Myocyte (in vitro differentiated cells): ENCODE data around the gene MUC5AC. TPM values are rescaled to one million over a fixed set of nuclear protein-coding genes. Genes with fewer than 3 reads are reported as not detected.
"Not testable (repeated sequence)": the region's sequence is repeated elsewhere in the genome, so short reads cannot be mapped to it uniquely, and the experiment has no call there.

Experiments
- DNase-seq: peaks from one replicate; pipeline ENCODE4 v3.0.0-alpha.2; 2012; ENCODE audit warnings: low read depth
- total RNA-seq: library from RNA; depleted of rRNA; stranded (reverse); fragments of >200 nt; gene quantifications from 2 replicates; pipeline ENCODE4 v1.2.3, GENCODE V29; 2014

Gene MUC5AC
- total RNA-seq, 1 donor from 2014 or later: not detected

DNA sequence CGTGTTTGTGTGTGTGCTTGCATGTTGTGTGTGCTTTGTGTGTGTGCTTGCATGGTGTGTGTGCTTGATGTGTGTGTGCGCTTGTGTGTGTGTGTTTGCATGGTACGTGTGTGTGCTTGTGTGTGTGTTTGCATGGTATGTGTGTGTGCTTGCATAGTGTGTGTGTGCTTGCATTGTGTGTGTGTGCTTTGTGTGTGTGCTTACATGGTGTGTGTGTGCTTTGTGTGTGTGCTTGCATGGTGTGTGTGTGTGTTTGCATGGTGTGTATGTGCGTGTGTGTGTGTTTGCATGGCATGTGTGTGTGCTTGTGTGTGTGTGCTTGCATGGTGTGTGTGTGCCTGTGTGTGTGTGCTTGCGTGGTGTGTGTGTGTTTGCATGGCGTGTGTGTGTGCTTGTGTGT lies 10.0 kb upstream of the MUC5AC start:
- DNase-seq: no peak

DNA sequence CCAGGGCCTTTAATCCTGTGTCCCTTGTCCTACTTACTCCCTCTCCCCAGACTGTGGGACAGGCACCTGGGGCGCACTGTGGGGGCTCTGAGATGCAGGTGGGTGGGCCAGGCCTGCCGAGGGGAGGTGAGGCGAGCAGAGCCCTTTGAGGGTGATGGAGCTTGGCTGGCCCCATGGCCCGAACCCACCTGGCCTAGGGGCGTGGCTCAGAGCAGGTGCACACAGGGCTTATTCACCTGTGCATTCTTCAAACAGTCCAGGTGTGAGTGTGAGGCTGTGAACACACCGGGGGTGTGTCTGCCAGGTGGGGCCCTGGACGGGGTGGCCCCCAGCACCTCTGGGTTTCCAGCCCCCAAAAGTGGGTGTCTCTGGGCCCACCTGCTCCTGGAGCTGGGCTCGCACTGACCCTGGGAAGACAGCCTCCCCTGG lies 9.0 kb upstream of the MUC5AC start:
- DNase-seq: no peak

DNA sequence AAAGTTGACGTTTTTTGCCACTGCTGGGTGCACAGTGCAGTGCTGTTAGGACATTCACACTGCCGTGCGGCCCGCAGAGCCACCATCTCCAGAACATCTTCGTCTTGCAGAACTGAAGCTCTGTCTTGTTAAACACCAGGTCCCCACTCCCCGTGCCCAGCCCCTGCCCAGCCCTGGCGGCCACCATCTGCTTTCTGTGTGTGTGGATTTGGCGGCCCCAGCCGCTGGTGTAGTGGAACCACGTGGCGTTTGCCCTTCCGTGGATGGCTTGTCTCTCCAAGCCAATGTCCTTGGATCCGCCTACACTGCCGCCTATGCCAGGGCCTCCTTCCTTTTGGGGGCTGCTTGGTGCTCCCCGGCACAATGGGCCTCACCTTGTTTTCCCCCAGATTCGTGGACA lies 8.2 kb upstream of the MUC5AC start:
- no peak for DNase-seq

DNA sequence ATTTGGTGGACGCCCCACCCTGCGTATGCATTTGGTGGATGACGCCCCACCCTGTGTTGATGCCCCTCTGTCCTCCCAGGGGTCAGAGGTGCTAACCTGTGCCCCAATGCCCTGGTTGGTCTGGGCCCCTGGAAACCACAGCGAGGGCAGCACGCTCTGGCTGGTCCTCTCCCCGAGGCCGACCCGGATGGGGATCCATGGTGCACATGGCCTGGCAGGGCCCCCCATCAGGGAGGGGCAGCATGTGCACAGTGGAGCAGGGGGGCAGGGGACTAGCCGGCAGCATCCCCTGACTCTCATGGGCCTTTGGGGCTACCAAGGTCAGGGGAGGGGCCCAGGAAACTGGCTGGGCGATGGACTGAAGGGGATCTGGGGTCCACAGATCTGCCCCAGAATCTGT lies 7.6 kb upstream of the MUC5AC start:
- no peak for DNase-seq

DNA sequence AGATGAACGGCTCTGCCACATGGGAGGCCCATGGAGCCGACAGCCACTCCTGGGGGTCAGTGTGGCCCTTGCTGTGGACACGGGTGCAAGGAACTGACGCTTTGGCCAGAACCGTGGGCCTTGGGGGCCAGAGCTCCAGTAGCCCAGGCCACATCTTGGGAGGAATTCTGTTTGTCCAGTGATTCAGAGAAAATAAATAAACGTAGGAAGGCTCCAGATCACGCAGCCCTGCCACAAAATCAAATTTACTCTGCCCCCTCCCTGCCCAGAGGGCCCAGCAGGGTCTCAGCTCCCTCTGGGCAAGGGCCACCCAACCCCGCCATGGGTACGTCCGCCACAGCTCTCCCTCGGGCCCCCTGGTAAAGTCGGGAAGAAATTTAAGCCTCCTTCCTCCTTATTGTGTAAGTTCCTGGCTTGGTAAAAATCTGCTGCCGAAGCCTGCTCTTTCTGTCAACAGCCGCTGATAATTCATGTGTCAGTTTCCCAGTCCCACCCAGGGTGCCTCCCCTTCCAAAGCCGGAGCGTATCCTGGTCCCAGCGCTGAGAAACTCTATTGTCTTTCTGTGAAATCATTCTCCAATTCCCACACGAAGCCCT lies 6.9 kb upstream of the MUC5AC start:
- no peak for DNase-seq

DNA sequence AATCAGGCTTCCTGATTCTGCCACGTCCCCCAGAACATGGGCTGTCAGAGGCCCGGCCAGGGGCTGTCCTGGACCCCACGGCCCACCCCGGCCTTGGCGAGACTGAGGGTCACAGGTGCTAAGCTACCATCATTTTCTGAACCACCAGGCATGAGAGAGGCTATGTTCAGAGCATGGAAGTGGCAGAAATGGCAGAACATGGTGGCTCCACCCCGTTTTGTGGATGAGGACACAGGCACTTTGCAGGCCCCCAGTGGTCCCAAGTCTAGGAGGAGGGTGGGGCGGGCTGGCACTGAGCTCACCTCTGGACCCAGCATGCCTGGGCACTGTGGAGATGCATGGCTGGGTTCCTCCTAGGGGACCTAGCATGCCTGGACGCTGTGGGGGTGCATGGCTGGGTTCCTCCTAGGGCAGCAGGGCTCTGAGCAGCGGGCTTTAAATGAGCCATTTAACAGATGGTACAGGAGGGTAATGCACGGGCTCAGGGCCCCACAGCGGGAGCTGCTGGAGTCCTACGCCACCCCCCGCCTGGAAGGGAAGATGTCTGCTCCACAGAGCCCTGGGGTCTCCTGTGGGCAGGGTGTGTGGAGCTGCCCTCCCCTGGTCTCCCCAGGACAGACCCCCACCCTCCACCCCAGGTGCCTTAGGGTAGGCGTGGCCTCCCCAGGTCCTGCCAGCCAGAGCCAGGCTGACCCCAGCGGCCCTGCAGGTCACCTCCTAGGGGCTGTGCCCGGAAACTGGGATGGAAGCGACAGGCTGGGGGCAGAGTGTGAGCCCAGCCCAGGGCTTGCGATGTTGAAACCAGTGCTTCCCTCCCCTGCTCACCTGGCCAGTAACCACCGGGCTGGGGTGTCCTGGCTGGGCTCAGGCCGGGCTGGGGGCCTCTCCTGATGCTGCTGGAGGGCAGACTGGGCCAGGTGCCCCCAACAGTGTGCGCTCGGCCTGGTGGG lies 6.1 kb upstream of the MUC5AC start:
- no peak for DNase-seq

DNA sequence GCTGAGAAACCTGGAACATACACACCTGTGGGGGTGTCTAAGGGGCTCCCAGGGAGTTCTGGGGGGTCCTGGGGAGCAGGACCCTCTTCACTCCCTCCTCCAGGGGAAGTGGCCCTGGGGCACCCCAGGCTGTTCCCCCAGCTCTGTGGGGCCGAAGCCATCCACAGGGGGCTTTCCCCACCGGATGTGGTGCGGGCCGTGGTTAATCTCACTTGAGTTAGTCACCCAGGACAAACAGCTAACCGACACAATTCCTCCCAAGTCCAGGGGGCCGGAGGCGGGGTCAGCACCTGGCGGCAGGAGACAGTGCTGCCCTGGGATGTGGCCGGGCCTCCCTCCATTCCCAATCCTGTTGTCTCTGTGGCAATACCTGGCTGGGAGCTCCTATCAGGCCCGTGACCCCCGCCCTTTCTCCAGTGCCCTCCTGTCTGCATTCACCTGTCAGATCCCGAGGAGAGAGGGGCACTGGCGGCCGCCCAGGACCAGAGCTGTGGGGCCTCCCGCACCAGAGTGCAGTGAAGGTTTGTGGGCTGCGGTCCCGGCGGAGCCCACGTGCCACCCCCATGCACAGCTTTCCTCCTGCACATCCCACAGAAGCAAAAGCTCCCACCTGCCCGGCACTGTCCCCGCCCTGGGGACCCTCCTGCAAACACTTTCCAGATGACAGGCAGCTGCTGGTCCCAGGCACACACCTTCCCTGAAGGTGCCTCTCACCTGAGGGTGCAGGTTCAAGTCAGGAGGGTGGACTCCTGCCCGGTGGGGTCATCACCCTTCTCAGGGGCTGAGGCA lies 5.2 kb upstream of the MUC5AC start:
- no peak for DNase-seq

DNA sequence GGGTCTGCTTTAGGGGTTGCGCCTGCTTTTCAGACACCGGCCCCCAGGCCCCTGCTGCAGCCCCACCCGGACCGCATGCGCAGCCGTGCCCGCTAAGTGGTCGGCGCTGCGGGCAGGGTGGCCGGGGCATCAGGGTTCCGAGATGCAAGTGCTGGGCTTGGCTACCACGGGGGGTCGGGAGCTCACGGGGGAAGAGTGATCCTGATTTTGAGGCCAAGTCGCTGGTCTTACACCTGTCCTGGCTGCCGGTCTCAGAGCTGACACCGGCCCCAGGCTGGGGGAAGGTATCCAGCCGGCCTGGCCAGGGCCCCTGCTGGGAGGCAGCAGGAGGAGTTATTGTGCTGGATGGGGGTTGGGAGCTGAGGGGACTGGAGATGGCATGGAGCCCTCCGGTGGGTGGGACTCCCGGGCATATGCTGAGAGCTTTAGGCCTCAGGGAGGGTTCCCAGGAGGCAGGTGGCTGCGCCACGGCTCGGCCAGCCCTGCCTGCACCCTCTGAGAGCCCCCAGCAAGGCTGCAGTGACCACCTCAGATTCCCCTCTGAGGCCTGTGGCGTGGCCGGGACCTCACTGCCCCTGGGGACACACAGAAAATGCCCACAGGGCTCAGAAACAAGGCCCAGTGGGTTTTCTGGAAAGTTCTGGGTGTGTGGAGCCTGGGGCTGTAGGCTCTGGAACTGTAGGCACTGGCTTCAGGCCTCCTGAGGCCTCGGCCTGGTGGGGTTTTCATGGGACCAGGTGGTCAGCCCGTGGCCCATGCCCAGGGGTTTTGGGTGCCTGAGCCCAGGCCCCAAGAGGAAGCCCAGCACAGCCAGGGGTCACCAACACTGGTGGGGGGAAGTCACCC lies 4.4 kb upstream of the MUC5AC start:
- DNase-seq: peak; percentile 30

DNA sequence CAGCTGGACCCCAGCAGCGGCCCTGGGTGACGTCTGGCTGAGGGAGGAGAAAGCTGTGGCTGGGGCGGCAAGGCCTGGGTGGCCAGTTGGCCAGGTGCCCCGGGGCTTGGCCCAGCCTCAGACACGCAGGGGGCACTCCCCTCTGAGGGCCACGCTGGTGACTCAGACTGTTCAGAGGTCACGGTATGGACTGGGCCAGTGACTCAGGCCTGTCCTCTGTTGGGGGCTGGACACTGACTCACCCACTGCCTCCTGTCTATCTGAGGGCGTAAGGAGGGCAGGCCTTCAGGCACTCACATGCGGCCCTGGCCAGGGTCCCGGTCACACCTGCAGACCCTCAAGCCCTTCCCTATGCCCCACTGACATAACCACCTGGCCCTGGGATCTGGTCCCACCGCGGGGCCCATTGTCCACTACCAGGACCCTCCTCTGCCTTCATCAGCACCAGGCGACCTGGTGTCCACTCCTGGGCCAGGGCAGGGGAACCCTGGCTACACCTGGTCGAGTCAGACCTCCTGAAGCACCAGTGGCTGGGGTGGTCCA lies 3.7 kb upstream of the MUC5AC start:
- DNase-seq: peak; percentile 97

DNA sequence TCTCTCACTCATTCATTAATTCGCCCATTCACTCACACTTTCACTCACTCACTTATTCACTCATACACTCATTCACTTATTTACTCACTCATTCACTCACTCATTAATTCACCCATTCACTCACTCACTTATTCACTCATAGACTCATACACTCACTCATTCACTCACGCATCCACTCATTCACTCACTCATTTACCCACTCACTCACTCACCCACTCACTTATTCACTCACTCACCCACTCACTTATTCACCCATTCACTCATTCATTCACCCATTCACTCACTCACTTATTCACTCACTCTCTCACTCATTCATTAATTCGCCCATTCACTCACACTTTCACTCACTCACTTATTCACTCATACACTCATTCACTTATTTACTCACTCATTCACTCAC lies 3.1 kb upstream of the MUC5AC start:
- not testable (repeated sequence) for DNase-seq

DNA sequence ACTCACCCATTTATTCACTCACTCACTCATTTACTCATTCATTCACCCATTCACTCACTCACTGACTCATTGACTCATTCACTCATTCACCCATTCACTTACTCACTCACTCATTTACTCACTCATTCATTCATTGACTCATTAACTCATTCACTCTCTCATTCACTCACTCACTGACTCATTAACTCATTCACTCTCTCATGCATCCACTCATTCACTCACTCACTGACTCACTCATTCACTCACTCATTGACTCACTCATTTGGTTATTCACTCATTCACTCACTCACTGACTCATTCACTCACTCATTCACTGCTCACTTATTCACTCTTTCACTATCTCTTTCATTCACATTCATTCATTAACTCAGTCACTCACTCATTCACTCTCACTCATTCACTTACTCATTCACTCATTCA lies 2.5 kb upstream of the MUC5AC start:
- no peak for DNase-seq

DNA sequence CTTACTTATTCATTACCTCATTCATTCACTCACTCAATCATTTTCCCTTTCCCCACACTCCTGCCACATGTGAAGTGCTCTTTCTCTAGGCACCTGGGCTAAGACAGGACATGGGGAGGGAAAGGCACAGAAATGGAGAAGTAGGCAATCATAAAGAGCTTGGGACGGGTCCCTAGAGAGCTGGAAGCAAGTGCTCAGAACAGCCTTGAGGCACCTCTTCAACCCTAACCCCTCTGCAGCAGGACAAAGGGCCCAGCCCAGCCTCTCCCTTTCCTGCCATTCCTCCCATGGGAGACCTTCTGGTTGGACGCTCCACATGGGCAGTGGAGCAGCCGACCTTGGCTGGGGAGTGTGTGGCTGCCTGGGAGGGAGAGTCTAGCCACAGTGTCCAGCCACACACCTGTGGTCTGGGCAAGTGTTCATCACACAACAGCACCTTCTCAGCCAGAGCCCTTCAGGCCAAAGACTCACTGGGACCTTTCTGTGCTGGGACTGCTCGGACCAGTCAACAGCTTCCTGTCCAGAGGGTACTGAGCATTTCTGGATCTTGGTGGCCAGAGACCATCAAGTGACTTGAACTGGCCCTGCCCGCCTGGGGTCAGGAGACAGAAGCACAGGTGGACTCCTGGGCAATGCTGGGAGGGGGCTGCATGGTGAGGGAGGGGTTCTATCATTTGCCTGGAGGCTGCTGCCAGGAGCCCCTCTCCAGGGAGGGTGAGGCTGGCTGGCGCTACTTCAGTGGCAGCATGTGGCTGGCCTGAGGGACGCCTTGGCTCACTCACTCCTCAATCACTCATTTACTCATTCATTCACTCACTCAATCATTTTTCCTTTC lies 1.0 kb upstream of the MUC5AC start:
- peak; percentile 54 for DNase-seq

DNA sequence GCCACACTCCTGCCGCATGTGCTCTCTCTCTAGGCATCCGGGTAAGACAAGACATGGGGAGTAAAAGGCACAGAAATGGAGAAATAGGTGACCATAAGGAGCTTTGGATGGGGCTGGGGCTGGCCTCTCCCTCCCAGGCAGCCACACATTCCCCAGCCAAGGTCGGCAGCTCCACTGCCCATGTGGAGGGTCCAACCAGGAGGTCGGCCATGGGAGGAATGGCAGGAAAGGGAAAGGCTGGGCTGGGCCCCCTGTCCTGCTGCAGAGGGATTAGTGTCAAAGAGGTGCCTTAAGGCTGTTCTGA lies 460 bp upstream of the MUC5AC start:
- no peak for DNase-seq

DNA sequence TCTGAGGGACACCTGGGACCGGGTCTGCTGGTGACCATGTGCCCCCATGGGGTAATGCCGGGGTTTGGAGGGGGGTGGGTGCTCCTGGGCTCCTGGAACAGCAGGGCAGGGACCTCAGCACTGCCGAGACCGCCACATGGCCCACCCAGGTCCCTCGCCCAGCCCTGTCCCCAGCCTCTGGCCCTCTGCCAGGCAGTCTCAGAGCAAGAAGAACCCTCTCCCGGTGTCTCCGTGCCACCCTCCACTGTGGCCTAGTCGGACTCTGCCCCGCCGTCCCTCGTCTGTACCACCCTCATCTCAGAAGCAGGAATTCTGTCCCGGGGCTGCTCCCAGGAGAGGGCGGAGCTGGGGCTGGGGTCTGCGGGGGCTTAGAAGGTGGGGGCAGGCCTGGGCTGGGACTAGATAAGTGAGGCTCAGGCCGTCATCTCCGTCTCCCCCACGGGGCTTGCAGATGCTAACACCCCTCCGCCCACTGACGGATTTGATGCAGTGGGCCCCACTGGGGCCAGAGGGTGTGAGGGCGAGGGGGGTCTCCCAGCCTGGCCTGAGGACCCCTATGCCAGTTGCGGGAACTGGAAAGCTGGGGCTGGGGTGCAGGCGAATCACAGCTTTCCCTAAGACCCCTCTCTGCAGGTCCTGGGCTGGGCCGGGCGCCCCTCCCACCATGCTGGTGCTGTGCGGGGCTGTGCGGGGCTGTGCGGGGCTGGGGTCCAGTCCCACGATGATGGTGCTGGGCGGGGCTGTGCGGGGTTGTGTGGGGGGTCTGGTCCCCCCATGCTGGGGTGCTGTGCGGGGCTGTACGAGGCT lies 1.1 kb downstream of the MUC5AC start:
- DNase-seq: no peak

DNA sequence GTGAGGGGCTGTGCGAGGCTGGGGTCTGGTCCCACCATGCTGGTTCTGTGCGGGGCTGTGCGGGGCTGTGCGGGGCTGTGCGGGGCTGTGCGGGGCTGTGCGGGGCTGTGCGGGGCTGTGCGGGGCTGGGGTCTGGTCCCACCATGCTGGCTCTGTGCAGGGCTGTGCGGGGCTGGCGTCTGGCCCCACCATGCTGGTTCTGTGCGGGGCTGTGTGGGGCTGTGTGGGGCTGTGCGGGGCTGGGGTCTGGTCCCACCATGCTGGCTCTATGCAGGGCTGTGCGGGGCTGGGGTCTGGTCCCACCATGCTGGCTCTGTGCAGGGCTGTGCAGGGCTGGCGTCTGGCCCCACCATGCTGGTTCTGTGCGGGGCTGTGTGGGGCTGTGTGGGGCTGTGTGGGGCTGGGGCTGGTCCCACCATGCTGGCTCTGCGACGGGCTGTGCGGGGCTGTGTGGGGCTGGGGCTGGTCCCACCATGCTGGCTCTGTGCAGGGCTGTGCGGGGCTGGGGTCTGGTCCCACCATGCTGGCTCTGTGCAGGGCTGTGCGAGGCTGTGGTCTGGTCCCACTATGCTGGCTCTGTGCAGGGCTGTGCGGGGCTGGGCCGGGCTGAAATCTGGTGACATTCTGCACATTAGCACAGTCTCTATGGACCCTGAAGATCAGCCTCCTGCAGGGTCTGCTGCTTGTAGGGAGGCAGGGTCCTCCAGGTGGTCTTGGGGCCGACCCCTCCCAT lies 1.9 kb downstream of the MUC5AC start:
- DNase-seq: not testable (repeated sequence)

DNA sequence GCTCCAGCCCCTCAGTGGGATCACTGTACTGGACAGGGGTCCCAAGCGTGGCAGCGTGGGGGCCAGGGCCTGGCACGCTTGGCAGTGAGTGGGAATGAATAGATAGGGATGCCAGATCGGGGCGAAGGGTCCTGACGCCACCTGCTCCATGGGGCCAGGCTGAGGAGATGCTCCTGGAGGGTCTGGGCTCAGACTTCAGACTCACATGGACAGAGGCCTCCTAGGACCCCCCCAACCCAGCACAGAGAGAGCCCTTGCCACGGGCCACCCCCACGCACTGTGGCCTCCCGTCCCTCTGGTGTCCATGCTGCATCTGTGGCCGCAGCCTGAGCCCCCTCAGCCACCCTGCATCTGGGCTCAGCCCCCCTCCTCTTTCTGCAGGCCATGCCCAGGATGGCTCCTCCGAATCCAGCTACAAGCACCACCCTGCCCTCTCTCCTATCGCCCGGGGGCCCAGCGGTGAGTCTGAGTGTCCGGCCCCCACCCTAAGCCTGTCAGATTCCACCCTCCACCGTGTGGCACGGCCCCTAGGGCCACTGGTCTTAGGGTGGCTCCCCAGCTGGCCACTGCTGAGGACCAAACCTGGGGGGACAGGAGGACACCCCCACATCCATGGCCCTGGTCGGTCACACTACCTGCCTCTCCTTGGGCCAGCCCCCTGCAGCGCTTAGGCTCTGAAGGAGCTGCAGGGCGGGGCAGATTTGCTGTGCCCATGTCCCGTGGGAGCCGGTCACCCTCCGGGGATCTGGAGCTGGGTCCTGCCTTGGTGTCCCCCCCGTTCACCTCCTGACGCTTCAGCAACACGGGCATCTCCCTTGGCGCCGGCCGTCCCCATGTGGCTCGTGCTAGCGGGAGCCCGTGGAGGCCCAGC lies 2.7 kb downstream of the MUC5AC start:
- no peak for DNase-seq

DNA sequence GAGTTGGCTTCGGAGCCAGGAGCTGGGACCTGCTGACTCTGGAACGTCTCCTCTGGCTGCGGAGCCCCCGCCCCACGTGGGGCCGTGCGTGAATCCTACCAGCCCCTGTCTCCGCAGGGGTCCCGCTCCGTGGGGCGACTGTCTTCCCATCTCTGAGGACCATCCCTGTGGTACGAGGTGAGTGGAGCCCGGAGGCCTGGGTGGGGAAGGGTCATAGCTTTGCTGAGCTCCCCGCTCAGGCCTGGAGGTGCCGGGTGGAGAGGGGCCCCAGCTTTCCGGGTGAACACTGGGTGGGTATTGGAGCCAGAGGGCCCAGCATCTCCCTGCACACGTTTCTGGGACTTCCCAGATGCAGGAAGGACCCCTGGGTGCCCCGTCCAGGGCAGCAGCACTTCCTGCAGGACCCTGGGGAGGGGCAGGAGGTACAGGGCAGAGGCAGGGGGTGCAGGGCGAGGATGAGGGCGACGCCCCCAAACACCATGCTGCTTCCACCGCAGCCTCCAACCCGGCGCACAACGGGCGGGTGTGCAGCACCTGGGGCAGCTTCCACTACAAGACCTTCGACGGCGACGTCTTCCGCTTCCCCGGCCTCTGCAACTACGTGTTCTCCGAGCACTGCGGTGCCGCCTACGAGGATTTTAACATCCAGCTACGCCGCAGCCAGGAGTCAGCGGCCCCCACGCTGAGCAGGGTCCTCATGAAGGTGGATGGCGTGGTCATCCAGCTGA lies 3.8 kb downstream of the MUC5AC start:
- DNase-seq: no peak
